HepG2 (cell line): ENCODE results near the gene FRMD4A.

ENCODE experiments used
- MBNL3 ChIP-seq: fragments of 250-450 bp; sonication (Bioruptor Pico); conservative IDR thresholded peaks from 2 replicates; pipeline ENCODE4 v1.8.0; 2022; ENCODE audit warnings: mild to moderate bottlenecking, inconsistent platforms
- PHF8 ChIP-seq: sonication (generic); formaldehyde crosslinking; IDR thresholded peaks from 2 replicates; pipeline ENCODE4 v1.5.0; 2020; ENCODE audit warnings: missing genetic modification reagents
- SIN3A ChIP-seq: IDR thresholded peaks from 2 replicates; pipeline ENCODE4 v1.6.1; 2011; ENCODE audit warnings: low read depth, mild to moderate bottlenecking, control low read depth, low read length, borderline replicate concordance
- SP2 ChIP-seq: sonication (generic); formaldehyde crosslinking; IDR thresholded peaks from 2 replicates; pipeline ENCODE4 v1.5.1; 2020; ENCODE audit warnings: mild to moderate bottlenecking, missing genetic modification reagents
- SP4 ChIP-seq: sonication (generic); formaldehyde crosslinking; IDR thresholded peaks from 2 replicates; pipeline ENCODE4 v1.8.1; 2023; ENCODE audit warnings: mild to moderate bottlenecking, missing genetic modification reagents

- TF ChIP-seq MBNL3 (no peak), SIN3A (no peak), SP2 (CRISPR knock-in tag) (no peak), SP4 (CRISPR knock-in tag) (no peak), PHF8 (no peak)
These were observed 95.0 kb downstream of the FRMD4A start for GRCh38 chr10:14235566-14236195.
